Measurements from ENCODE around the gene ZNF804A. TPM values are rescaled to one million over a fixed set of nuclear protein-coding genes. Genes with fewer than 3 reads are reported as not detected.
"Not testable (repeated sequence)": the region's sequence is repeated elsewhere in the genome, so short reads cannot be mapped to it uniquely, and the experiment has no call there.

Gene ZNF804A
- total RNA-seq, 1 donor from 2014 or later: not detected

DNA sequence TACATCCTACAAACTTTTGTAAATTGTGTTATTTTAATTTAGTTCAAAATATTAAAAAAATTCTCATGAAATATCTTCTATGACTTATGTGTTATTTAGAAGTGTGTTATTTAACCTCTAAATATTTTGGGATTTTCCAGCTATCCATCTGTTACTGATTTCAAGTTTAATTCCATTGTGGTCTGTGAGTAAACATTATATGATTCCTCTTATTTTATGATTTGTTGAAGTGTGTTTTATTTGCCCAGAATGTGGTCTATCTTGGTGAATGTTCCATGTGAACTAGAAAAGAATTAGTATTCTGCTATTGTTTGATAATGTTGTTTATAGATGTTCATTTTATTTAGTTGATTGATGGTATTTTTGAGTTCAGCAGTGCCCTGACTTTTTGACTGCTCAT, 136.0 kb downstream of the ZNF804A start:
- no peaks in the 10 kb centered on the region for H3K36me3 Mint-ChIP-seq (ENCODE audit: unreplicated experiment)
- no peak for DNase-seq (ENCODE audit: extremely low spot score, unreplicated experiment)
- no peaks in the 10 kb centered on the region for H3K9me3 Mint-ChIP-seq (ENCODE audit: unreplicated experiment)
- H3K4me1 Mint-ChIP-seq (ENCODE audit: unreplicated experiment): no peaks in the 10 kb centered on the region
- H3K27ac Mint-ChIP-seq (ENCODE audit: unreplicated experiment): no peak overlapping the region
- H3K27me3 Mint-ChIP-seq (ENCODE audit: unreplicated experiment): no peaks in the 10 kb centered on the region
- H3K4me3 Mint-ChIP-seq (ENCODE audit: unreplicated experiment): no peak overlapping the region
- TF ChIP-seq CTCF (IDR thresholded peaks at IDR 0.05): no peak

DNA sequence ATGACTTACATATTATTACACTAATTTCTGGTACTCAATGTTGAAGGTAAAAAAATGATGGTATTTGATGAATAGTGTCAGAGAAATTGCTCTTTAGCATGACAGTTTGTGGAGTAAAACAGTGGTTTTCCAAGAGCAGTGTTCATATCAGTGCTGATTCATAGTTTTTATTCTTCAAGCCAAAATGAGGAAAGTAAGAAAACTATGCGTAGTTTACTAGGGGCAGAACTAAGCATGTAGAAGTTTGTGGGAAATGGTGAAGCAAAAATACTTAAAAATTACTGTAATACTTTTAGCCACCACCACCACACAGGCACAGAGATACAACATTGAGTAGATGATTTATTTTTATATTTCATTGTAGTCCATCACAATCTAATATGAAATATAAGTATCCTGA, 137.3 kb downstream of the ZNF804A start:
- no peak overlapping the region for H3K4me3 Mint-ChIP-seq (ENCODE audit: unreplicated experiment)
- no peaks in the 10 kb centered on the region for H3K36me3 Mint-ChIP-seq (ENCODE audit: unreplicated experiment)
- H3K4me1 Mint-ChIP-seq (ENCODE audit: unreplicated experiment): no peaks in the 10 kb centered on the region
- no peak for DNase-seq (ENCODE audit: extremely low spot score, unreplicated experiment)
- H3K27ac Mint-ChIP-seq (ENCODE audit: unreplicated experiment): no peak overlapping the region
- no peaks in the 10 kb centered on the region for H3K9me3 Mint-ChIP-seq (ENCODE audit: unreplicated experiment)
- TF ChIP-seq CTCF (IDR thresholded peaks at IDR 0.05): no peak
- no peaks in the 10 kb centered on the region for H3K27me3 Mint-ChIP-seq (ENCODE audit: unreplicated experiment)

DNA sequence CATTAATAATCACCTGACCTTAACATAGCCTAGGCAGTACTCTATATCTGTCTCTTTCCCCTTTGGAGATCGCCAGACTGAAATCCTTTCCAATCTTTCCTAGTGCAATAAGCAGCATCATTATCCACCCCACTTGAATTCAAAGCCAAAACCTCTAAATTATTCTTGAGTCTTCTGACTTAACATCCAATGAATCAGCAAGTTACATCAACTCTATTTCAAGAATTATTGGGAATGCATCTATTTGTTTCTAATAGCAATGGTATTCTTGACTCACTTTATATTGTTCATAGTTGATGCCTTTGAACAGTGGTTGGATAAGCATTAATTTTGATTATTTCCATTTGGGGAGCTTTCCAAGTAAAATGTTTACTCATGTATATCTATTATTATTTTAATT, 144.8 kb downstream of the ZNF804A start:
- Mint-ChIP-seq H3K36me3 (ENCODE audit: unreplicated experiment) (no peaks in the 10 kb centered on the region), H3K4me3 (ENCODE audit: unreplicated experiment) (no peak overlapping the region), H3K4me1 (ENCODE audit: unreplicated experiment) (no peaks in the 10 kb centered on the region), H3K27ac (ENCODE audit: unreplicated experiment) (no peak overlapping the region), H3K27me3 (ENCODE audit: unreplicated experiment) (peaks cover 1% of the 10 kb centered on the region), H3K9me3 (ENCODE audit: unreplicated experiment) (no peaks in the 10 kb centered on the region)
- no peak for TF ChIP-seq CTCF (IDR thresholded peaks at IDR 0.05)
- DNase-seq (ENCODE audit: extremely low spot score, unreplicated experiment): no peak

DNA sequence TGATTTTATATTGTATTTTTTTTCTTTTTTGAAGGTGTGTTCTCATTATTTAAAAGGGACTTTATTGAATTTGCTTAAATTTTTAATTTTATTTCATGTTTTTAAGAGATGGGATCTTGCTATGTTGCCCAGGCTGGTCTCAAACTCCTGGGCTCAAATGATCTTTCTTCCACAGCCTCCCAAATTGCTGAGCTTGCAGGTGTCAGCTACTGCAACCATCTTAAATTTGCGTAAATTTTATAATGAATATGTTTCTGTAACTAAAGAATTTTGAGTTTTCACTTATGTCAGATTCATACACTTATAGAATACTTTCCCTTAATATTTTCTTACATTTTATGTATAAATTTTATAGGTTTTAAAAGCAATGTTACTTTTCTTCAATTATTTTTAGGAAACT, 157.8 kb downstream of the ZNF804A start:
- no peaks in the 10 kb centered on the region for H3K27me3 Mint-ChIP-seq (ENCODE audit: unreplicated experiment)
- H3K9me3 Mint-ChIP-seq (ENCODE audit: unreplicated experiment): no peaks in the 10 kb centered on the region
- TF ChIP-seq CTCF (IDR thresholded peaks at IDR 0.05): no peak

DNA sequence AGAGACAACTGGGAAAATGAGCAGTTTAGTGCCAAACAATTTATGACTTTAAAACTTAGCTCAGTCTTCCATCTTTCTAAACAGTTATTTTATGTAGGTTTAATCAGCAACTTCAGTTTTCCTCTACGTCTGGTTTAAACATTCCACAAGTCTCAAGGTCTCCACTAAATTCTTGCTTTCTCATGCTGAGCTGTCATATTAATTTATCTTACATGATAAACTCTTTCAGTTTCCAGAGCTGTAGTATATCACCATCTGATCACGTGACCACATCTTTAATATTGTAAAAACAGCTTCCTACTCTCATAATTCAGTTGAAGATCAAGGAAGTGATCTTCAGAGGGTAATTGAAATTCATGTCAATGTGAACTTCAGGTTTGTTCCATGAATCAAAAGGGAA, 158.6 kb downstream of the ZNF804A start:
- Mint-ChIP-seq H3K36me3 (ENCODE audit: unreplicated experiment) (no peaks in the 10 kb centered on the region), H3K9me3 (ENCODE audit: unreplicated experiment) (no peaks in the 10 kb centered on the region)
- DNase-seq (ENCODE audit: extremely low spot score, unreplicated experiment): no peak

More for the DNA sequence above, 157.8 kb downstream of the ZNF804A start:
- DNase-seq (ENCODE audit: extremely low spot score, unreplicated experiment): no peak
- no peaks in the 10 kb centered on the region for H3K36me3 Mint-ChIP-seq (ENCODE audit: unreplicated experiment)
- no peak overlapping the region for H3K27ac Mint-ChIP-seq (ENCODE audit: unreplicated experiment)
- no peaks in the 10 kb centered on the region for H3K4me1 Mint-ChIP-seq (ENCODE audit: unreplicated experiment)
- H3K4me3 Mint-ChIP-seq (ENCODE audit: unreplicated experiment): no peak overlapping the region

GRCh38 chr2:184759557-184760255, 161.4 kb downstream of the ZNF804A start:
- not testable (repeated sequence) for DNase-seq (ENCODE audit: extremely low spot score, unreplicated experiment); H3K9me3 Mint-ChIP-seq (ENCODE audit: unreplicated experiment); H3K4me3 Mint-ChIP-seq (ENCODE audit: unreplicated experiment); H3K27ac Mint-ChIP-seq (ENCODE audit: unreplicated experiment); H3K27me3 Mint-ChIP-seq (ENCODE audit: unreplicated experiment); H3K36me3 Mint-ChIP-seq (ENCODE audit: unreplicated experiment); H3K4me1 Mint-ChIP-seq (ENCODE audit: unreplicated experiment)

More for the DNA sequence above, 158.6 kb downstream of the ZNF804A start:
- no peak for TF ChIP-seq CTCF (IDR thresholded peaks at IDR 0.05)
- no peak overlapping the region for H3K4me3 Mint-ChIP-seq (ENCODE audit: unreplicated experiment)
- H3K27ac Mint-ChIP-seq (ENCODE audit: unreplicated experiment): no peak overlapping the region
- no peaks in the 10 kb centered on the region for H3K27me3 Mint-ChIP-seq (ENCODE audit: unreplicated experiment)
- H3K4me1 Mint-ChIP-seq (ENCODE audit: unreplicated experiment): no peaks in the 10 kb centered on the region

Data from osteocyte (in vitro differentiated cells).